MM.1S (cell line): ENCODE measurements around the gene PLAAT3.

Experiments used
- DNase-seq: peaks from one replicate; pipeline ENCODE4 v3.0.0-alpha.2; 2015
- H2AFZ ChIP-seq: fragments of 300-600 bp; sonication (generic); 2 replicates; pipeline ENCODE4 v1.6.0; 2016; ENCODE audit warnings: antibody characterized with exemption, low read length
- H3F3A ChIP-seq: fragments of 300-600 bp; sonication (generic); 2 replicates; pipeline ENCODE4 v1.6.1; 2016; ENCODE audit warnings: mild to moderate bottlenecking, antibody characterized with exemption, low read length, moderate library complexity, mixed read lengths; ENCODE audit not compliant: insufficient read depth
- H3K27ac ChIP-seq: fragments of 300-600 bp; sonication (generic); 2 replicates; pipeline ENCODE4 v1.5.1; 2016; ENCODE audit warnings: mild to moderate bottlenecking, low read length
- H3K27me3 ChIP-seq: fragments of 300-600 bp; sonication (generic); replicated peaks from 2 replicates; pipeline ENCODE4 v1.6.0; 2016; ENCODE audit warnings: low read length; ENCODE audit not compliant: insufficient read depth
- H3K36me3 ChIP-seq: fragments of 300-600 bp; sonication (generic); replicated peaks from 2 replicates; pipeline ENCODE4 v1.6.1; 2016; ENCODE audit warnings: mild to moderate bottlenecking, low read length, mixed read lengths; ENCODE audit not compliant: insufficient read depth
- H3K4me1 ChIP-seq: fragments of 300-600 bp; sonication (generic); 2 replicates; pipeline ENCODE4 v1.6.1; 2016; ENCODE audit warnings: low read length, mixed read lengths
- H3K4me2 ChIP-seq: fragments of 300-600 bp; sonication (generic); 2 replicates; pipeline ENCODE4 v1.6.0; 2016; ENCODE audit warnings: low read depth, low read length
- H3K4me3 ChIP-seq: fragments of 300-600 bp; sonication (generic); 2 replicates; pipeline ENCODE4 v1.5.1; 2016; ENCODE audit warnings: low read length, mixed read lengths
- H3K79me2 ChIP-seq: fragments of 300-600 bp; sonication (generic); 2 replicates; pipeline ENCODE4 v1.6.1; 2016; ENCODE audit warnings: mixed run types, low read length, mixed read lengths
- H3K9ac ChIP-seq: fragments of 300-600 bp; sonication (generic); 2 replicates; pipeline ENCODE4 v1.6.1; 2016; ENCODE audit warnings: low read length, mixed read lengths
- H3K9me2 ChIP-seq: fragments of 300-600 bp; sonication (generic); replicated peaks from 2 replicates; pipeline ENCODE4 v1.6.1; 2016; ENCODE audit warnings: mild to moderate bottlenecking, low read length, mixed read lengths; ENCODE audit not compliant: insufficient read depth
- H3K9me3 ChIP-seq: fragments of 300-600 bp; sonication (generic); replicated peaks from 2 replicates; pipeline ENCODE4 v1.6.1; 2016; ENCODE audit warnings: mild to moderate bottlenecking, low read length, mixed read lengths; ENCODE audit not compliant: insufficient read depth
- H4K20me1 ChIP-seq: fragments of 300-600 bp; sonication (generic); 2 replicates; pipeline ENCODE4 v1.6.1; 2016; ENCODE audit warnings: mild to moderate bottlenecking, low read length, moderate library complexity, mixed read lengths; ENCODE audit not compliant: insufficient read depth
- CTCF ChIP-seq: fragments of 300-600 bp; sonication (generic); IDR thresholded peaks from 2 replicates; pipeline ENCODE4 v1.5.1; 2016; ENCODE audit warnings: antibody characterized with exemption, low read length, mixed read lengths
- EZH2 ChIP-seq: fragments of 300-600 bp; sonication (generic); optimal IDR thresholded peaks from 2 replicates; pipeline ENCODE3; 2017; ENCODE audit warnings: low read depth, mild to moderate bottlenecking, antibody characterized with exemption, low read length, mixed read lengths
- EZH2phosphoT487 ChIP-seq: fragments of 300-600 bp; sonication (generic); IDR thresholded peaks from 2 replicates; pipeline ENCODE4 v1.6.1; 2018; ENCODE audit warnings: antibody characterized with exemption, low read length

PLAAT3 gene

GRCh38 chr11:63557570-63557969 lies 56.7 kb downstream of the PLAAT3 start:
- H2AFZ ChIP-seq: no peak overlapping the region

GRCh38 chr11:63556404-63557013 lies 57.7 kb downstream of the PLAAT3 start:
- DNase-seq: no peak
- H3K27ac ChIP-seq: no peak overlapping the region
- no peak overlapping the region for H3K4me2 ChIP-seq
- TF ChIP-seq EZH2: no peak
- no peak overlapping the region for H3K4me3 ChIP-seq
- peaks cover 9% of the 10 kb centered on the region for H3K4me1 ChIP-seq
- H4K20me1 ChIP-seq: no peaks in the 10 kb centered on the region
- H3K9me2 ChIP-seq: no peaks in the 10 kb centered on the region
- no peak overlapping the region for H2AFZ ChIP-seq
- no peaks in the 10 kb centered on the region for H3K27me3 ChIP-seq
- 0 out of 2 replicates have a peak, but pooled peaks cover 4% of the 10 kb centered on the region for H3F3A ChIP-seq
- H3K9me3 ChIP-seq: no peaks in the 10 kb centered on the region
- H3K79me2 ChIP-seq: no peaks in the 10 kb centered on the region
- H3K36me3 ChIP-seq: no peaks in the 10 kb centered on the region
- H3K9ac ChIP-seq: no peak overlapping the region

More at GRCh38 chr11:63557570-63557969, 56.7 kb downstream of the PLAAT3 start:
- no peaks in the 10 kb centered on the region for H3K27me3 ChIP-seq
- H3K27ac ChIP-seq: no peak overlapping the region
- H3K9ac ChIP-seq: no peak overlapping the region
- H3F3A ChIP-seq: 0 out of 2 replicates have a peak, but pooled peaks cover 4% of the 10 kb centered on the region
- no peak for TF ChIP-seq CTCF
- TF ChIP-seq EZH2phosphoT487: no peak
- no peak for TF ChIP-seq EZH2
- H3K36me3 ChIP-seq: no peaks in the 10 kb centered on the region
- H3K4me2 ChIP-seq: no peak overlapping the region
- H3K9me2 ChIP-seq: no peaks in the 10 kb centered on the region
- peaks cover 10% of the 10 kb centered on the region for H3K4me1 ChIP-seq
- no peak overlapping the region for H3K4me3 ChIP-seq
- H4K20me1 ChIP-seq: no peaks in the 10 kb centered on the region
- no peak for DNase-seq
- no peaks in the 10 kb centered on the region for H3K79me2 ChIP-seq
- H3K9me3 ChIP-seq: no peaks in the 10 kb centered on the region

- no peak for DNase-seq
- Histone ChIP-seq H3K9ac (no peak overlapping the region), H4K20me1 (no peaks in the 10 kb centered on the region)
Observed at GRCh38 chr11:63554877-63555223, 59.4 kb downstream of the PLAAT3 start.

More at GRCh38 chr11:63554877-63555223, 59.4 kb downstream of the PLAAT3 start:
- no peaks in the 10 kb centered on the region for H3K27me3 ChIP-seq
- no peaks in the 10 kb centered on the region for H3K79me2 ChIP-seq
- H3K36me3 ChIP-seq: no peaks in the 10 kb centered on the region
- H3F3A ChIP-seq: 0 out of 2 replicates have a peak, but pooled peaks cover 4% of the 10 kb centered on the region
- no peaks in the 10 kb centered on the region for H3K9me2 ChIP-seq
- no peak overlapping the region for H3K4me3 ChIP-seq
- no peak overlapping the region for H3K4me2 ChIP-seq
- no peaks in the 10 kb centered on the region for H3K9me3 ChIP-seq
- H2AFZ ChIP-seq: no peak overlapping the region
- H3K4me1 ChIP-seq: peaks cover 9% of the 10 kb centered on the region
- H3K27ac ChIP-seq: no peak overlapping the region
- TF ChIP-seq EZH2phosphoT487 (no peak), EZH2 (no peak), CTCF (no peak)
